Vagina (tissue), 2 donors: ENCODE data around the gene HOXB5. TPM values are rescaled to one million over a fixed set of nuclear protein-coding genes. Genes with fewer than 3 reads are reported as not detected.

Experiments used
- DNase-seq, 2 donors: peaks; one replicate each; pipeline ENCODE4 v3.0.0-alpha.2; 2017; ENCODE audit errors: extremely low spot score in 2 of 2
- H3K27ac ChIP-seq: fragments of 200-600 bp; sonication (generic); one replicate; pipeline ENCODE4 v1.5.1; 2019
- H3K27me3 ChIP-seq: fragments of 200-600 bp; sonication (generic); one replicate; pipeline ENCODE4 v1.5.1; 2019
- H3K36me3 ChIP-seq, 2 donors: fragments of 200-600 bp; sonication (generic); one replicate each; pipeline ENCODE4 v1.5.1; 2017 to 2019
- H3K4me1 ChIP-seq: fragments of 200-600 bp; sonication (generic); one replicate; pipeline ENCODE4 v1.5.1; 2019
- H3K4me3 ChIP-seq, 2 donors: fragments of 200-600 bp; sonication (generic); 1 replicate in 1 of 2; 2 replicates in 1 of 2; pipeline ENCODE4 v1.5.1; 2016 to 2019
- H3K9me3 ChIP-seq: fragments of 200-600 bp; sonication (generic); one replicate; pipeline ENCODE4 v1.5.1; 2019
- POLR2A ChIP-seq, 2 donors: fragments of 450-650 bp; IDR thresholded peaks; one replicate each; pipeline ENCODE4 v1.6.1; 2017; ENCODE audit warnings: antibody characterized with exemption in 2 of 2, mild to moderate bottlenecking in 2 of 2, moderate library complexity in 2 of 2
- POLR2AphosphoS5 ChIP-seq, 2 donors: sonication (generic); formaldehyde crosslinking; IDR thresholded peaks; one replicate each; pipeline ENCODE4 v1.9.0; 2017; ENCODE audit warnings: antibody characterized with exemption in 2 of 2, mild to moderate bottlenecking in 2 of 2, low read depth in 1 of 2; ENCODE audit not compliant: insufficient read depth in 1 of 2
- intact Hi-C: fragments of 100-400 bp; cut with DNase I; formaldehyde crosslinking; loops from one replicate; pipeline ENCODE4 v1.15.1; 2023
- total RNA-seq: library from RNA; depleted of rRNA; stranded (reverse); fragments of >200 nt; gene quantifications from one replicate; pipeline ENCODE4 v1.2.3, GENCODE V29; 2016
- TF ChIP-seq, protein P1 (sequence below), 3 experiments: fragments of 450-650 bp in 2 of 3; fragments of 200-600 bp in 1 of 3; sonication (generic) in 1 of 3; IDR thresholded peaks; one replicate each; pipeline ENCODE4 v1.5.1; 2017 to 2019; ENCODE audit warnings: antibody characterized with exemption in 3 of 3, mild to moderate bottlenecking in 2 of 3, moderate library complexity in 2 of 3

HOXB5 gene
- total RNA-seq, 1 donor from 2014 or later: 0.74 TPM

DNA sequence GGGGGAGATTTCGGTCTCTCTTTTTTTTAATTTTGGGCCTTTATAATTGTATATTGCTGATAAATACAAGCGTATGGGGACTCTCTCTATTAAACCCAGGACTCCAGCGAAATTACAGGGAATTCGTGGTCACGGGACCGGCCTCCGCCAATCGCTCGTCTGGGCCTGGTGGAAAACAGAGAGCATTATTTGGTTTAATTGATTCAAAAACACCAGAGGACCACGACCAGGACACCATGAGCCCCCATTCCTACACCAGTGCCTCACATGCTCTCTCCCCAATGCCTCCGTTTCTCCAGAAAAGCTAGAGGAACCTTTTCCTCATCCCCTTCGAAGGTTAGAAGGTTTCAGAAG lies 48.6 kb downstream of the HOXB5 start, which contains the start of gene HOXB2:
Gene HOXB2 (minus strand): TSS at position 88 of the 354 bp plus-strand sequence. CDS start 198 bp downstream, outside the sequence.
- Histone ChIP-seq H3K27me3 (no peaks in the 10 kb centered on the region), H3K4me3 (peak within 1 kb of the TSS; percentile 65 to 71), H3K27ac (peak within 1 kb of the TSS; percentile 95), H3K4me1 (peaks cover 47% of the 10 kb centered on the region), H3K9me3 (no peaks in the 10 kb centered on the region), H3K36me3 (no peaks in the 10 kb centered on the region)
- intact Hi-C loops: no loop called here
- TF ChIP-seq POLR2A (IDR thresholded peaks at IDR 0.05): no peak
- no peak for TF ChIP-seq POLR2AphosphoS5 (IDR thresholded peaks at IDR 0.05; ENCODE audit: insufficient read depth in 1 of 2, low read depth in 1 of 2)
- TF ChIP-seq, protein P1, sequence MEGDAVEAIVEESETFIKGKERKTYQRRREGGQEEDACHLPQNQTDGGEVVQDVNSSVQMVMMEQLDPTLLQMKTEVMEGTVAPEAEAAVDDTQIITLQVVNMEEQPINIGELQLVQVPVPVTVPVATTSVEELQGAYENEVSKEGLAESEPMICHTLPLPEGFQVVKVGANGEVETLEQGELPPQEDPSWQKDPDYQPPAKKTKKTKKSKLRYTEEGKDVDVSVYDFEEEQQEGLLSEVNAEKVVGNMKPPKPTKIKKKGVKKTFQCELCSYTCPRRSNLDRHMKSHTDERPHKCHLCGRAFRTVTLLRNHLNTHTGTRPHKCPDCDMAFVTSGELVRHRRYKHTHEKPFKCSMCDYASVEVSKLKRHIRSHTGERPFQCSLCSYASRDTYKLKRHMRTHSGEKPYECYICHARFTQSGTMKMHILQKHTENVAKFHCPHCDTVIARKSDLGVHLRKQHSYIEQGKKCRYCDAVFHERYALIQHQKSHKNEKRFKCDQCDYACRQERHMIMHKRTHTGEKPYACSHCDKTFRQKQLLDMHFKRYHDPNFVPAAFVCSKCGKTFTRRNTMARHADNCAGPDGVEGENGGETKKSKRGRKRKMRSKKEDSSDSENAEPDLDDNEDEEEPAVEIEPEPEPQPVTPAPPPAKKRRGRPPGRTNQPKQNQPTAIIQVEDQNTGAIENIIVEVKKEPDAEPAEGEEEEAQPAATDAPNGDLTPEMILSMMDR (IDR thresholded peaks at IDR 0.05): no peak
- DNase-seq: no peak

DNA sequence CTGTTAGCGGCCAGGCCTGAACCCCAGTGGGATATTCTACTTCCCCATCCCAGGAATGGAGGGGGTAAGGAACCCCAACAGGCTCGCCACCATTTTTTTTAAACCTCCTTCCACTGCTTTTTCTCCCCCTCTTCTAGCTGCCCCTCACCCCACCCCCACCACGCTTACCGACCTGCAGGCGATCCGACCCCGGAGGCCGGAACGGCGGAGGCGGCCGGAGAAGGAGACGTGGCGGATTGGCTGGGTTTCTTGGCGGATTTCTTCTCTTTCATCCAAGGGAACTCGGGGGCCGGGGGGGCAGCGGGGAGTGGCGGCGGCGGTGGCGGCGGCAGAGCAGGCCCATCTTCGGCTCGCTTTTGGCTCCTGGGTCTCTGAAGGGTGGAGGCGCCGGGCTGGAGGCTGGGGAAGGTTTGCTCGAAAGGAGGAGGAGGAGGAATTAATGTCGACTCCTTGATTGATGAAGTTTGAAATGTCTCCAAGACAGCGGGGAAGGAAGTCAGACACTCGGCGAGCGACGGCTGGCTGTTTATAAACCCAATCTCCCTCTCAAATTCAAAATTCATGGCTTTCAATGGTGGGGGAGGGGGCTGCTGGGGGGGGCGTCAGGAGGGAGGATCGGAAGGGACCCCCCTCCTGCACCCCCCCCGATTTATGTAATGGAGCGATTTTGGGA lies 49.1 kb downstream of the HOXB5 start:
- DNase-seq: no peak
- Histone ChIP-seq H3K36me3 (no peaks in the 10 kb centered on the region), H3K4me3 (peak overlapping the region; percentile 65 to 71), H3K9me3 (no peaks in the 10 kb centered on the region), H3K27ac (peak overlapping the region; percentile 95), H3K27me3 (no peaks in the 10 kb centered on the region), H3K4me1 (peaks cover 47% of the 10 kb centered on the region)
- TF ChIP-seq POLR2AphosphoS5 (IDR thresholded peaks at IDR 0.05; ENCODE audit: insufficient read depth in 1 of 2, low read depth in 1 of 2): peak in 1 of 2 donors; percentile 69
- peak in 1 of 2 donors; percentile 5 for TF ChIP-seq POLR2A (IDR thresholded peaks at IDR 0.05)
- TF ChIP-seq, protein P1 (IDR thresholded peaks at IDR 0.05): no peak
- intact Hi-C loops: no loop called here

DNA sequence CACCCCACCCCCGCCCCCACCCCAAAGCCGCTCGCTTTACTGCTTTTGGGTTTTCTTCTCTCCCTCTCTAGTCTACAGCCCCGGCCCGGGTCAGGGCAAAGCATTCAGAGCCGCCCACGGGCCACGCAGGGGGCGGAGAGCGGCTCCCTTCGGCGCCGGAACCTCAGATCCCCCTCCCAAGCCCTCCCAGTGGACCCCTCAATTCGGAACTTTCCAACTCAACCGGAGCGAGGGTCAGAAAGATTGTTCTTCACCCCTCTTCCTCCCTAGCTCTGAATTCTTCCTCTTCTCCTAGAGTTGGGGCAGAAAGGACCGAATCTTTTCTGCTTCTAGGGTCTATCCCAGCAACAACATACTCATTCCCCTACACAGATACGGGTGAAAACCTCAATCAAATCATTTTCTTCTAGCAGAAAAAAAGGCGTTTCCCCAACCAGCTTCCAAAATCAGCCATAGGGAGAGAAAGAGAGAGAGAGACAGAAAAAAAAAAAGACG lies 49.7 kb downstream of the HOXB5 start:
- Histone ChIP-seq H3K36me3 (no peaks in the 10 kb centered on the region), H3K27ac (peak overlapping the region; percentile 95), H3K27me3 (no peaks in the 10 kb centered on the region), H3K9me3 (no peaks in the 10 kb centered on the region), H3K4me3 (peak overlapping the region; percentile 65 to 71), H3K4me1 (peaks cover 47% of the 10 kb centered on the region)
- DNase-seq: no peak
- intact Hi-C loops: loop anchor here (2.0 kb wide), 1 partner anchor 33 kb away; no protein-coding TSS in a partner anchor
- TF ChIP-seq, protein P1 (IDR thresholded peaks at IDR 0.05): no peak
- no peak for TF ChIP-seq POLR2A (IDR thresholded peaks at IDR 0.05)
- TF ChIP-seq POLR2AphosphoS5 (IDR thresholded peaks at IDR 0.05; ENCODE audit: insufficient read depth in 1 of 2, low read depth in 1 of 2): no peak

DNA sequence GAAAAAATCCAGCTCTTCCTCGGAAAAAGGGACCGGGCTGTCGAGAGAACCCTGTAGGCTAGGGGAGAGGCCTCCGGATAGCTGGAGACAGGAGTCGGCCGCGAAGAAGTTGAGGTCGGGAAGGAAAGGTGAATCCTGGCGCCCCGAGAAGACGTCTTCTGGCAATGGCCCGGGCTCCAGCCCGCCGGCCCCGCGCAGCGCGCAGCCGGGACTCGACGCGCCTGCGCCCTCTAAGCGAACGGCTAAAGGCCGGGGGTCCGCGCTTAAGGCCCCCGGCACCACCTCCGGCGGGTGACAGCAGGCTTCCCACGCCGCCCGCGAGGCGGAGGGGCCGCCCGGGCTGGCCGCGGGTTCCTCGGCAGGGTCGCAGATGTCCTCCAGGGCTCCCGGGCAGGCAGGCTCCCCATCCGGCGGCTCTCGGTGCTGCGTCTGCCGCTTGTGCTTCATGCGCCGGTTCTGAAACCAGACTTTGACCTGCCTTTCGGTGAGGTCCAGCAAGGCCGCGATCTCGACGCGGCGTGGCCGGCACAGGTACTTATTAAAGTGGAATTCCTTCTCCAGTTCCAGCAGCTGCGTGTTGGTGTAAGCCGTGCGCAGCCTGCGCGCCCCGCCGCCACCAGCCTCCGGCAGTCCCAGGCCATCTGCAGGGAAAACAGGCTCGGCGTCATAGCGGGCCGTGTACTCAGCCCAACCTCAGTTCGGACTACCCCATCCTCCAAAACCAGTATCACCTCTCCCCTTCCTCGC lies 50.3 kb downstream of the HOXB5 start:
- no peaks in the 10 kb centered on the region for H3K36me3 ChIP-seq
- H3K4me1 ChIP-seq: peaks cover 47% of the 10 kb centered on the region
- H3K4me3 ChIP-seq: peak overlapping the region; percentile 65 to 71
- no peaks in the 10 kb centered on the region for H3K27me3 ChIP-seq
- intact Hi-C loops: loop anchor here (2.0 kb wide), 1 partner anchor 34 kb away; no protein-coding TSS in a partner anchor
- peak overlapping the region; percentile 95 for H3K27ac ChIP-seq
- TF ChIP-seq POLR2AphosphoS5 (IDR thresholded peaks at IDR 0.05; ENCODE audit: insufficient read depth in 1 of 2, low read depth in 1 of 2): peak in 1 of 2 donors; percentile 65
- TF ChIP-seq, protein P1 (IDR thresholded peaks at IDR 0.05): peak in 1 of 3 experiments; percentile 21
- no peak for TF ChIP-seq POLR2A (IDR thresholded peaks at IDR 0.05)
- no peaks in the 10 kb centered on the region for H3K9me3 ChIP-seq
- no peak for DNase-seq
